WTC11 (cell line): ENCODE measurements around the gene MOB3C. TPM values are rescaled to one million over a fixed set of nuclear protein-coding genes. Genes with fewer than 3 reads are reported as not detected.
A peak's percentile ranks its signal among the peaks of the same experiment; 100 is the strongest.

Source experiments
- ATAC-seq: fragments of 200-7000 bp; cut with Tn5 transposase; 2 replicates; pipeline ENCODE4 v1.10.0; 2021; ENCODE audit warnings: mild to moderate bottlenecking, moderate library complexity
- CTCF ChIA-PET: fragments of 300-600 bp; sonication (Branson Sonifier 250); formaldehyde crosslinking; loops from one replicate; lab custom pipeline; 2021; ENCODE audit warnings: antibody characterized with exemption; lab: Charles Lee
- POLR2A ChIA-PET: fragments of 350-600 bp; sonication (Branson Sonifier 250); formaldehyde crosslinking; loops from one replicate; lab custom pipeline; 2021; ENCODE audit warnings: antibody characterized with exemption; lab: Charles Lee
- DNase-seq: peaks from one replicate; pipeline ENCODE4 v3.0.0; 2021; ENCODE audit warnings: low spot score
- H3K27ac Mint-ChIP-seq: 2 replicates; pipeline ENCODE4 v1.8.0; 2021; ENCODE audit warnings: mixed read lengths
- H3K27me3 Mint-ChIP-seq: 2 replicates; pipeline ENCODE4 v1.8.0; 2021; ENCODE audit warnings: low read depth, mild to moderate bottlenecking, moderate library complexity, mixed read lengths
- H3K36me3 Mint-ChIP-seq: 2 replicates; pipeline ENCODE4 v1.8.0; 2021; ENCODE audit warnings: mixed read lengths
- H3K4me1 Mint-ChIP-seq: 2 replicates; pipeline ENCODE4 v1.8.0; 2022; ENCODE audit warnings: mixed read lengths
- H3K4me3 Mint-ChIP-seq: 2 replicates; pipeline ENCODE4 v1.8.0; 2021; ENCODE audit warnings: mild to moderate bottlenecking, moderate library complexity, mixed read lengths
- H3K9me3 Mint-ChIP-seq: 2 replicates; pipeline ENCODE4 v1.8.0; 2021; ENCODE audit warnings: mixed read lengths
- AR ChIP-seq: fragments of 250-450 bp; sonication (Bioruptor Pico); IDR thresholded peaks from 2 replicates; pipeline ENCODE4 v1.9.0; 2021; ENCODE audit warnings: mild to moderate bottlenecking
- ARID4B ChIP-seq: sonication (generic); formaldehyde crosslinking; IDR thresholded peaks from 2 replicates; pipeline ENCODE4 v1.8.0; 2023; ENCODE audit warnings: missing genetic modification reagents, mild to moderate bottlenecking, borderline replicate concordance
- CDX4 ChIP-seq: fragments of 250-450 bp; sonication (Bioruptor Pico); IDR thresholded peaks from 2 replicates; pipeline ENCODE4 v1.9.0; 2021; ENCODE audit warnings: moderate library complexity, mild to moderate bottlenecking, inconsistent platforms, borderline replicate concordance
- E2F5 ChIP-seq: sonication (generic); formaldehyde crosslinking; IDR thresholded peaks from 2 replicates; pipeline ENCODE4 v1.8.1; 2022; ENCODE audit warnings: mild to moderate bottlenecking, moderate library complexity, missing genetic modification reagents
- ESRRA ChIP-seq: sonication (generic); formaldehyde crosslinking; IDR thresholded peaks from 2 replicates; pipeline ENCODE4 v1.8.1; 2022; ENCODE audit warnings: mild to moderate bottlenecking, missing genetic modification reagents, borderline replicate concordance
- GABPB1 ChIP-seq: sonication (generic); formaldehyde crosslinking; IDR thresholded peaks from 2 replicates; pipeline ENCODE4 v1.8.1; 2023; ENCODE audit warnings: mild to moderate bottlenecking, missing genetic modification reagents
- MAX ChIP-seq: sonication (generic); formaldehyde crosslinking; IDR thresholded peaks from 2 replicates; pipeline ENCODE4 v1.8.0; 2022; ENCODE audit warnings: mild to moderate bottlenecking, missing genetic modification reagents
- NR3C1 ChIP-seq: sonication (generic); formaldehyde crosslinking; conservative IDR thresholded peaks from 2 replicates; pipeline ENCODE4 v1.8.1; 2023; ENCODE audit warnings: low read depth, mild to moderate bottlenecking, missing genetic modification reagents
- USF2 ChIP-seq: sonication (generic); formaldehyde crosslinking; IDR thresholded peaks from 2 replicates; pipeline ENCODE4 v1.8.1; 2023; ENCODE audit warnings: mild to moderate bottlenecking, missing genetic modification reagents, moderate library complexity
- ZNF232 ChIP-seq: sonication (generic); formaldehyde crosslinking; IDR thresholded peaks from 2 replicates; pipeline ENCODE4 v1.8.0; 2022; ENCODE audit warnings: mild to moderate bottlenecking, missing genetic modification reagents
- ZNF425 ChIP-seq: fragments of 250-450 bp; sonication (Bioruptor Pico); conservative IDR thresholded peaks from 2 replicates; pipeline ENCODE4 v1.9.0; 2021; ENCODE audit warnings: mild to moderate bottlenecking
- total RNA-seq: library from RNA; stranded (reverse); gene quantifications from 3 replicates; pipeline ENCODE4 v1.2.3, GENCODE V29; 2021

The MOB3C gene
- total RNA-seq, 1 experiment from 2014 or later, result 3.1 TPM

GRCh38 chr1:46576596-46576995 lies 40.0 kb downstream of the MOB3C start (continued):
- TF ChIP-seq ARID4B (CRISPR knock-in tag), result no peak
- TF ChIP-seq USF2 (CRISPR knock-in tag), result no peak
- TF ChIP-seq MAX (CRISPR knock-in tag), result no peak
- no peak for TF ChIP-seq E2F5 (CRISPR knock-in tag)

GRCh38 chr1:46575778-46576177 lies 40.8 kb downstream of the MOB3C start:
- TF ChIP-seq NR3C1 (CRISPR knock-in tag) (no peak), GABPB1 (CRISPR knock-in tag) (no peak), CDX4 (CRISPR knock-in tag) (no peak)

GRCh38 chr1:46575300-46575699 lies 41.3 kb downstream of the MOB3C start:
- ATAC-seq (peak; percentile 44), DNase-seq (no peak)
- no peaks in the 10 kb centered on the region for H3K9me3 Mint-ChIP-seq
- H3K27me3 Mint-ChIP-seq, result no peaks in the 10 kb centered on the region
- CTCF ChIA-PET, result interaction anchor here (0.8 to 2.1 kb wide), 6 partner anchors 16 to 133 kb away, joined by 3 to 16 read pairs (median 4); partner anchors contain the start of gene MKNK1
- H3K4me1 Mint-ChIP-seq, result peaks cover 17% of the 10 kb centered on the region
- H3K4me3 Mint-ChIP-seq, result no peak overlapping the region
- POLR2A ChIA-PET, result no interaction called here
- peaks cover 3% of the 10 kb centered on the region; the same call in 1 of the 2 replicates for H3K36me3 Mint-ChIP-seq
- H3K27ac Mint-ChIP-seq, result peak overlapping the region; percentile 33; the same call in 1 of the 2 replicates
- TF ChIP-seq AR (CRISPR knock-in tag) (no peak), ARID4B (CRISPR knock-in tag) (no peak), ZNF425 (CRISPR knock-in tag) (no peak), ZNF232 (CRISPR knock-in tag) (no peak), ESRRA (CRISPR knock-in tag) (no peak)

More at GRCh38 chr1:46575778-46576177, 40.8 kb downstream of the MOB3C start:
- peak overlapping the region; percentile 61 for H3K27ac Mint-ChIP-seq
- peaks cover 17% of the 10 kb centered on the region for H3K4me1 Mint-ChIP-seq
- H3K27me3 Mint-ChIP-seq, result no peaks in the 10 kb centered on the region
- DNase-seq, result no peak
- ChIA-PET POLR2A (no interaction called here), CTCF (interaction anchor here (0.8 to 2.1 kb wide), 6 partner anchors 17 to 133 kb away, joined by 3 to 16 read pairs (median 4); partner anchors contain the start of gene MKNK1)
- H3K36me3 Mint-ChIP-seq, result peaks cover 3% of the 10 kb centered on the region; the same call in 1 of the 2 replicates
- H3K4me3 Mint-ChIP-seq, result no peak overlapping the region
- no peaks in the 10 kb centered on the region for H3K9me3 Mint-ChIP-seq
- ATAC-seq, result peak; percentile 66
